NCI-H345 (cell line): Measurements from ENCODE around the gene CCDC63.
"Not testable (repeated sequence)": the region's sequence is repeated elsewhere in the genome, so short reads cannot be mapped to it uniquely, and the experiment has no call there.

ENCODE experiments used
- DNase-seq: peaks from one replicate; lab custom pipeline; 2025; lab: John Stamatoyannopoulos, UW

CCDC63 gene

DNA sequence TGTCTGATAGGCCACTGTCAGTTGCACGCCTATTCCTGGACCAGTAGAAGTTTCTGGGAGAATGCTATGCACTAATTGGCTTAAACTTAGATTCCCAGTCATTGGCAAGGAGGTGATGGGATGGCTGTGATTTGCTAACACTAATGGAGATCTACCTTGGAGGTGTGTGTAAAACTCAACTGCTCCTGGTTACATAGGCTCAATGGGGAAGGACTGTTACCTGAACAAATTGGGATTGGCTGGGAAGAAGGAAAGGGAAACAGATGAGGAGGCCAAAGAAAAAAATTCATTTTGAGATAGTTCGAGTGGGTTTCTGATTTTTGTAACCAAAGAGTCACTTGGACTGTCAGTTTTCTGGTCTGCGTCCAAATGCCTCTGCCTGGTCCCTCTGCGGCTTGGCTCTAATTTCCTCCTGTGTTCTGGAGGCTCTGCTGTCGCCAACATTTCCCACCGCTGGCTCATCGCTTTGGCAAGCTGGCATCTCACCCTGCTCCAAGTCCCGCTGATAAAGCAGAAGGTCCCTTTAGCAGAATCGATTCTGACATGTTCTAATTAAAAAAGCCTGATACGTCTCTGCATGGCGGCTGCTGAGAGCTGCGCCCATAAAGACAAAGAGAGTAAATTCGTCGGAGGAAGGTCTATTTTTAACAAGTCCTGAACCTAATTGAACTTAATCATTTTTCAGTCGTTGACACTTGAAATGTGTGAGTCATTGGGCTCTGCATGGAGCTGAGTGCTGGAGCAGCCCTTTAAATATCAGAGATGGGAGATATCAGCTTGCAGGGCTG, 2.0 kb upstream of the CCDC63 start:
- no peak for DNase-seq

DNA sequence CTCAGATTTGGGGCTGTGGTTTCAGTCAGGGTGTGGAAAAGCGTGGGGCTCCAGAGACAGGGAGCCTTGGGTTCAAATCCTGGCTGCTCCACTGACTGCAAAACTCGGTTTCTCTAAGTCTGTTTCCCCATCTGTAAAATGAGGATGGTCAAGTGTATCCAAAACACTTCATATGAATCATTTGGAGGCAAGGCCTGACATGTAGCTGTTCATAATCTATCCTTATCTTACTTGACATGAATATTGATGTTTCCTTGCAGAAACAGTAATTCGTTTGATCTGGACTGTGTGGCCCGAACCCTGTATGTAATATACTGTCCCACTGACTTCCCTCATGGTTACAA, 1.5 kb upstream of the CCDC63 start:
- no peak for DNase-seq

DNA sequence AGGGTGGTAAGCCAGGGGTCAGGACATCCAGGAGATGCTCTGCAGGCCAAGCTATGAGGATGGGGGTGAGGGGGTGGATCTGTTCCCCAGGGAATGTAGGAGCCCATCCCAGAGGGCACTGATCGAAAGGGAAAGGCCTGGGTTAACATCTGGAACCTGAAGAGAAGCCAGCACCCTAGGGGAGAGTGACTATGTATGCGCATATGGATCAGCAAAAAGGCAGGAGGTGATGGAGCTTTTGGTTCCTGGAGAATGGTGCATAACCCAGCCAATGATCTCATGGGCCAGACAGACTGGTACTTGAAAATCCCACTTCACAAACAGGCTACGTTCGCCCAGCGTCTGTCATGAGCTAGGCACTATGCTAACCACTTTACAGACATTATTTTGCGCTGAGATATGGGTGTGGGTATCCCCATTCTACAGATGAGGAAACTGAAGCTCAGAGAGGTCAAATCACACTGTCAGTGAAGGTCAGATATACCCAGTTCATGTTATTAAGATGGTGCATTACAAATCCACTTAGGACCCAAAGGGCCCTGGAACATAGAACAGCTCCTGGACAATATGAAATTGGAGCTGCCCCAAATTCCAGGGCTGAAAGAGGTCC, 1.6 kb downstream of the CCDC63 start:
- DNase-seq, result no peak

DNA sequence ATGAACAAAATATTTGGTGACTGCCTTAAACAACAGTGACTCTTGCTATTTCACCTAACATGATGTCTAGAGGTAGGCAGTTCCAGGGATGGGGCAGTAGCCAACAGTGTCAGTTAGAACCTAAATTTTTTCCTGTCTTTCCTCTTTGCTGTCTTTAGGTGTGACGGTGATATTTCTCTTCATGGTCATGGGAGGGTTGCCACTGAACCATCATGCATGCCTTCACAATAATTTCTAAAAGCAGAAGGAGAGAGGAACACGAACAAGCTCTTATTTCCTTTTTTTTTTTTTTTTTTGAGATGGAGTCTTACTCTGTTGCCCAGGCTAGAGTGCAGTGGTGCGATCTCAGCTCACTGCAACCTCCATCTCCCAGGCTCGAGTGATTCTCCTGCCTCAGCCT, 2.4 kb downstream of the CCDC63 start:
- no peak for DNase-seq

DNA sequence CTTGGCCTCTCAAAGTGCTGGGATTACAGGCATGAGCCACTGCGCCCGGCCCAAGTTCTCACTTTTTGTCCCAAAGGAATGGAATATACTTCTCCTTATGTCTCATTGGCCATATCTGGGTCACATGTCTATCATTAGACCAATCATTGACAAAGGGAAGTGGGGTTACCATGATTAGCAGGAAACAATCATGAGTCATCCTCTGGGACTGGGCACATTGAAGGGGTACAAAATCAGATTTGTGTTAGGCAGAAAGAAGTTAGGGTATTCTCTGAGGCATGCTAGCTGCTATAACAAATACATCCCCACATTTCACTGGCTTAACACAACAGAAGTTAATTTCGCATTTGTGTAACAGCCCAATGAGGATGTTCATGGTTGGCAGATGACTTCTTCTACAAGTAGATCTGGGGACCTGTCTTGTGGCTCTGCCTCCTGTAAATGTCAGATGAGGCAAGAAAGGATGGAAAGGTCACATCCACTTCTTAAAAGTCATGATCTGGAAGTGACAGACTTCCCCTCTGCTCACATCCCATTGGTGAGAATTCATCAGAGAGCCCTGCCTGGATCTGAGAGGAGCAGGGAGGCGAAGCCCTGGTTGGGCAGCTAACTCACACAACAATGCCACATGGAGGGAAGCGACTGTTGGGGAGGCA, 3.1 kb downstream of the CCDC63 start:
- DNase-seq, result no peak

DNA sequence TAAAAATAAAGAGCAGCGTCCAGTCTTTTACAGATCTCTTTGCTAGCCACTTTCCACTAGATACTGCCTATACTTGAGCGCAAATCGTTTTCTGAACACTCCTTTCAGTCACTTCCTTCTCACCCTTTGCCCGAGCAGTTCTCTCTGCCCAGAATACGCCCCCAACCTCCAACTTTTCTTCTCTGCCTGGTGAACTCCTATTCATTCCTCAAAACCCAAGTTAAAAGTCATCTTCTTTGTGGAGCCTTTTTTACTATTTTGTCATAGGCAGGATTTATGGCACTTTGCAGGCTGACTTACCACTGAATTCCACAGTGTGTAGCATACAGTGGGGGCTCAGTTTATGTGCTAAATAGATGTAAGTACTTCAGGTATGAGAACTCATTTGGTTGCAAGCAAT, 4.0 kb downstream of the CCDC63 start:
- DNase-seq, result no peak

DNA sequence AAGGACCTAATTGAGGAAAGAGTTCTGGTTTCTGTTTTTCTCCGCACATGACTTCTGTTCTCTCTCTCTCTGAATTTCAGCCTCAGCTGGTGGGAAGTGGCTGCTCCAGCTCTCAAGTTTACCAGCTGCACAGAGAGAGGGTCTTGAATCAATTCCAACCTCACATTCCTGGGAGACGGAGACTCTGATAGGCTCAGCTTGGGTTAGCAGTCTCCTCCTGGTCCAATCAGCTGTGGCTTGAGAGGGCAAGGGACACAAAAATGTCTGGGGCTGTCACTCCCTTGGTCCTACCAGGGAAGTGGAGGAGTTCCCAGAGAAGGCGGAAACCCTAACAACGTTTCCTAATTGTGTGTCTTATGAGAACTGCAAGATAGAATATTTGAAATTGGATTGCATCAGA, 7.0 kb downstream of the CCDC63 start:
- no peak for DNase-seq

DNA sequence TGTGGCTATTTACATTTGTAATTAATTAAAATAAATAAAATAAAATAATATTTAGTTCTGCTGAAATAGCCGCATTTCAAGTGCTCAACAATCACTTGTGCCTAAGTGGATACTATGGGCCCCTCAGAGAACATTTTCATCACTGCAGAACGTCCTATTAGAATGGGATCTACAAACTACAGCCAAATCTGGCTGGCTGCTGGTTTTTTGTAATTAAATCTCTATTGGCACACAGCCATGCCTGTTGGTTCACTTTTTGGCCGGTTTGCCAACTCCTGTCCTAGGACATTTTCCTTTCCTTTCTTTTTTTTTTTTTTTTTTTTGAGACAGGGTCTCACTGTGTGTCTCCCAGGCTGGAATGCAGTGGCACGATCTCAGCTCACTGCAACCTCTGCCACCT, 9.8 kb downstream of the CCDC63 start:
- no peak for DNase-seq

DNA sequence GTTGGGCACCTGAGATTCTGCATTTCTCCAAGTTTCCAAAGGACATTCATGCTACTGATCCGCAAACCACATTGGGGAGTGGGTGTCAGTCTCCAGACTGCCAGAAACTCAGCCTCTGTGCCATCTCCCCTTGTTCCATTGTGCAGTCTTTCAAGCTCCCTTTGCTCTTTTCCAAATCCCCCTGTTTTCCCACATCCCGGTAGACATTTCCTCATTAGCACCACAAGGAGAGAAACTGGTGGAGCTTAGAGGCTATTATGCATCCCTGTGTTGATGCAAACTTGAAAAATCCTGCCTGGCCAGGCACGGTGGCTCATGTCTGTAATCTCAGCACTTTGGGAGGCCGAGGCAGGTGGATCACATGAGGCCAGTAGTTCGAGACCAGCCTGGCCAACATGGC, 10.7 kb downstream of the CCDC63 start:
- DNase-seq, result no peak

DNA sequence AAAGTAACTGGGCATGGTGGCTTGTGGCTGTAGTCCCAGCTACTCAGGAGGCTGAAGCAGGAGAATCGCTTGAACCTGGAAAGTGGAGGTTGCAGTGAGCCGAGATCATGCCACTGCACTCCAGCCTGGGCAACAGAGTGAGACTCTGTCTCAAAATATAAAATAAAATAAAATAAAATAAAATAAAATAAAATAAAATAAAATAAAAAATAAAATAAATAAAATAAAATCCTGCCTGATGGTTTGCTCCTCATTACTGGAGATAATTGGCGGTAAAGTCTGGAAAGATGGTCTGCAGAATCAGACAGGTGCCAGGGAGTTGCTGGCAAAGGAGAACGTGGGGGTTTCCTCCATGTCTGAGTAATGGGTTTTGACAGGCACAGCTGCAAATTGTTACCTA, 11.2 kb downstream of the CCDC63 start:
- DNase-seq, result not testable (repeated sequence)

DNA sequence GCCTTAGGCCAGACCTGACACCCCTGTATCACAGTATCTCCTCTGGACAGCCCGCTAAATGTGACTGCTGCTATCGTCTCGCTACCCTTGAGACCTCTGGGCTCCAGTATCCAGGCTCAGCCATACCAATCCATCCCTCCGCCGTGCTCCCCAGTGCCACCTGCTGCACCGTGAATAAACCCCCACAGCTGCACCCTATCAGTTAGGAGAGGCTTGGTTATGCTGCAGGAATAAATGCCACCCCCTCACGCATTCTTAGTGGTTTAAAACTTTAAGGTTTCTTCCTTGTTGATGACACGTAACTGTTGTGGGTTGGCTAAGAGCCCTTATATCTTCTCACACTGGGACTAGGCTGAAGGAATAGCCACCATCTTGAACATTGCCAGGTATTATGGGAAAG, 12.1 kb downstream of the CCDC63 start:
- DNase-seq, result no peak

DNA sequence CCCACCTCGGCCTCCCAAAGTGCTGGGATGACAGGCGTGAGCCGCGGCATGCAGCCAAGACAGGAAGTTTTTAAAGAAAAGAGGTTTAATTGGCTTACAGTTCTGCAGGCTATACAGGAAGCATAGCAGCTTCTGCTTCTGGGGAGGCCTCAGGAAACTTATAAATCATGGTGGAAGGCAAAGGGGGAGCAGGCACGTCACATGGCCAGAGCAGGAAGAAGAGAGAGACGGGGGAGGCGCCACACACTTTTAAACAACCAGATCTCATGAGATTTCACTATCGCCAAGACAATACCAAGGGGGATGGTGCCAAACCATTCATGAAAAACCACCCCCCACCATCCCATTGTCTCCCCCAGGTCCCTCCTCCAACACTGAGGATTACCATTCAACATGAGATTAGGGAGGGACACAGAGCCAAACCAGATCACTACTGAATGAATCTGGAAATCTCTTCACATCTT, 14.1 kb downstream of the CCDC63 start:
- DNase-seq, result no peak

DNA sequence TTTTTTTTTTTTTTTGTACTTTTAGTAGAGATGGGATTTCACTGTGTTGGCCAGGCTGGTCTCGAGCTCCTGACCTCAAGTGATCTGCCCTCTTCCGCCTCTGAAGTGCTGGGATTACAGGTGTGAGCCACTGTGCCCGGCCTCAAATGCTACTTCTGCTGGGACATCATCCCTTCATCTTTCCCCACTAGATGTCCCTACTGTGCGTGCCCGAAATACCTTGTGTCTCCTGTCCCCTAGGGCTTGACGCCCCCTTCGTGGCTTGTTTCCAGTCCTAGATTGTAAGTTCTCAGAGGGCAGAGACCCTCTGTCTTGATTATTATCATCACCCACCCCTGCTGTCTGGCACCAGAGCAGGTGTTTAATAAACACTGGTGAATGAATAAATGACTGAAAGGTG, 14.9 kb downstream of the CCDC63 start:
- DNase-seq, result no peak

DNA sequence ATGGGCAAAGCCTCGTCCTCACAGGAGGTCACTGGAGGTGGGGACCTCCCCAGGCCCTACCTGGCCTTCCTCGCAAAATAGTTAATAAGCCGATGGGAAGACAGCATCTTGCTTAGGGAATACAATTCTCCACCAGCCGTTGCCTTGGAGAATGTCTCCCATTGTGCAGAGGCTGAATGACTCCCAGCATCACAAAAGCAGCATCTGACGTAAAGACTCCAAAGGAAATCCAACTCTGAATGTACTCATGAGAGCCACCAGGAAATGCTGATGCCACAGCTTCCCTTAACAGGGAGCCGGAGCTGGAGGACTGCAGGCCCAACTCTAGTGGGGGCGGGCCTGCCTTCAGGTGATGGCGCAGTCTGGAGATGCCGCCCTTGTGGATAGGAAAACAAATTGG, 15.5 kb downstream of the CCDC63 start:
- no peak for DNase-seq

DNA sequence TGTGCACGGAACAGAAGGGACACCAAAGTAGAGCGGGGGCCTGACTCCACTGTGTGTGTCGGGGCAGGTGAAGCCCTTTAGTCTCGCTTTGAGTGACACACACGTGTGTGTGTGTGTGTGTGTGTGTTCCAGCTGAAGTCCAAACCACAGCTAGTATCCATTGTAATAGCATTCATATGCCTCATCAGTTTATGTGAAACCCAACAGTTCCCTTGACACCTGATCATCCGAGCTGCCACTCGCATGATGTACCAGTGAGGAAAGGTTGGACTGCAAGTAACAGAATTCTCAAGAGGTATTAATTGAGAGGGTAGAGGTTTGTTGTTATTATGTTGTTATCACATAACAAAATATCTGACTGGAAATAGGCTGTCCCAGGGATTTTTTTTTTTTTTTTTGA, 16.4 kb downstream of the CCDC63 start:
- no peak for DNase-seq

DNA sequence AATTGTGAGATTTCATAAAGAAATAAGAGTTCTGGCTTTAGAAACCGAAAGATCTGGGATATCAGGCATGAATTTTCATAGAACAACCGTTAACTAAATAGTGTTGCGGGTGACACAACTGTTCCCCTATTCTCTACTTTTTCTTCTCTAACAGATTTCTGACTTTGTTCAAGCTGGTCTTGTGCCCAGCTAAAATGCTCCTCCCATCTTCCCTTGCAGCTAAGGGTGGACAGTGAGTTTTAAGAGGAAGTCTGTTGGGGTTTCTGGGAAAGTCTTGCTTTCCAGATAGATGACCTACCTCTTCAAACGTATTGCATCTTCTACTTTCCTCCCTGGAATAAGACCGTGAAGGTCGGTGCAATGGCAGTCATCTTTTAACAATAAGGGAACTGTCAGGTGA, 18.7 kb downstream of the CCDC63 start:
- no peak for DNase-seq

DNA sequence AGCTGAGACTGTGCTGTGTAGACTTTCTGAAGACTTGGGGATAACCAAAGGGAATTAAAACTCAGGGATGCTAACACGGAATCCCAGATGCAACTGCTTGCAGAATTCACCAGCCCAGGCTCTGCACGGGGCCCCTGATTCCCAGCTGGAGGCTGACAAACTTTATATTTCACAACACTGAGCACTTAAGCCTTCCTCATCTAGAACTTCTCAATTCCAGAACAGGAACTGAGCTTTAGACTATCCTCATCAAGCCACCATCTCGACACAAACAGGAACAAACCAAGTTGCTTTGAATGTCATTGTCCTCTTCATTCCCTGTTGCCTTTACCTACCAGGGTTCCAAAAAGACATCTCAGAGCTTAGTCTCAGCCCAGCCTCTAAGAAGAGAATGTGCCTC, 22.2 kb downstream of the CCDC63 start:
- no peak for DNase-seq

DNA sequence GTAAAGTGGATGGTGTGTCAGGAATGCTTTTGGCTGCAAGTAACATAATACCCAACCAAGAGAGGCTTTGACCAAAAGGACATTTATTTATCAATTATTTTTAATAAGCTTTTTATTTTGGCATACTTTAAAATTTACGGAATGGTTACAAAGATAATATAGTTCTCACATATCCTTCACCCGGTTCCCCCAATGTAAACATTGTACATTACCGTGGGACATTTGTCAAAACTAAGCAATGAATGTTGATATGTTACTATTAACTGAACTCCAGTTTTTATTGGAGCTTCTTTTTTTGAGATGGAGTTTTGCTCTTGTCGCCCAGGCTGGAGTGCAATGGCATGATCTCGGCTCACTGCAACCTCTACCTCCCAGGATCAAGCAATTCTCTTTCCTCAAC, 23.0 kb downstream of the CCDC63 start:
- no peak for DNase-seq

DNA sequence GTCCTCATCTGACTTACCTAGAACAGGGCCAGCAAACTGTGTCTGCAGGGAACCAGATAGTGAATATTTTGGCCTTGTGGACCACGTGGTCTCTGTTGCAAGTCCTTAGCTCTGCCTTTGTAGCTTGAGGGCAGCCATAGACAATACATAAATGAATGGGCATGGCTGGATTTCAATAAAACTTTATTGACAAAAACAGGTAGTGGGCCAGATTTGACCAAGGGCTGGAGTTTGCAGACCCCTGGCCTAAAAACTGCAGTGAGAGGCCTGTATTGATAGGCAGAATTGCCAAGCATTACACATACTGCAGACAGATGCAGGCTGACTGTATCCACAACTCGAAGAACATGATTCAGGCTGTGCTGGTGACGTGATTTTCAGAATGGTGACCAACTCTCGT, 25.3 kb downstream of the CCDC63 start:
- DNase-seq, result no peak

DNA sequence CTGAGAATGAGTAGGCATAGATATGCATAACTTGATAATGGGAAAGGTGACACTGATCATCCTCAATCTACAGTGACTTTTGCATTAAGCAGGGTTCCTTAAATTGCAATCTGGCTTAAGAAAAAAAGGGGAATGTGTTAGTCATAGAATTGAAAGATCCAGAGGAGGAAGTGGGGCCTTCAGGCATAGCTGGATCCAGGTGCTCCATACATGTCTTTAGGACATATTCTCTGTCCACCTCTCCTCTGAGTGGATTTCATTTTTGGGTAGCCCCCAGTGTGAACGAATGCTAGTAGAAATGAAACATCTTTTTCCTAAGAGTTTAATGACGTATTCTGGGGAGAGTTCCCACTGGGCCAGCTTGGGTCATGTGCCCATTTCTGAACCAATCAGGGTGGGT, 27.6 kb downstream of the CCDC63 start:
- DNase-seq, result no peak

DNA sequence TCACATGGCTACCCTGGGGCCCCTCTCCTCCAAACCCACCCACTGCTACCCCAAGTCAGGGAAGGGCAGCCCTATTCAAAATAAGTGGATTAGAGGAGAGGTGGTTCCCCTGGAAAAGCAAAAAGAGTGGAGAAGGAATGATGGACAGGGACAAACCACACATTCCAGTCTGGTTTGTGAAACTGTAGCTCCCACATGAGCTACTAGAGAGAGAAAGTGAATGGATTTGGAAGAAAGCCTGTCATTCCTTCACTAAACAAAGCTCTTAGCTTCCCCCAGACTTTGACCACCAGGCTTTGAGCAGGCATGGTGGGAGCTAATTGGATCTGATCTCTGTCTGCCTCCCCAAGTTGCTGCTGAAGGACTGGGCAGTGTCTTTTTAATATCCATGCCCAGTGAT, 28.0 kb downstream of the CCDC63 start:
- DNase-seq, result no peak

DNA sequence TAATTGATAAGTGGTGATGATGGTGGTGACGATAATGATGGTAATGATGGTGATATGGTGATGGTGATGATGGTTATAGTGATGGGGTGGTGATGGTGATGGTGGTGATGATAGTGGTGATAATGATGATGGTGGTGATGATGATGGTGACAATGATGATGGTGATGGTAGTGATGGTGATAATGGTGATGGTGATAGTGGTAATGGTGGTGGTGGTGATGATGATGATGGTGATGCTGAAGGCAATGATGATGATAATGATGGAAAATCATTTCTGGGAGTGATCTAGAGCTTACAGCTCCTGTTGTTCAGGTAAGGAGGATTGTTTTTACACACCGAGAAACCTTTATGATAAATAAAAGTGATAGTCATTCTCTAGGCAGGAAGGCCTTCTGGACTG, 33.9 kb downstream of the CCDC63 start:
- no peak for DNase-seq

DNA sequence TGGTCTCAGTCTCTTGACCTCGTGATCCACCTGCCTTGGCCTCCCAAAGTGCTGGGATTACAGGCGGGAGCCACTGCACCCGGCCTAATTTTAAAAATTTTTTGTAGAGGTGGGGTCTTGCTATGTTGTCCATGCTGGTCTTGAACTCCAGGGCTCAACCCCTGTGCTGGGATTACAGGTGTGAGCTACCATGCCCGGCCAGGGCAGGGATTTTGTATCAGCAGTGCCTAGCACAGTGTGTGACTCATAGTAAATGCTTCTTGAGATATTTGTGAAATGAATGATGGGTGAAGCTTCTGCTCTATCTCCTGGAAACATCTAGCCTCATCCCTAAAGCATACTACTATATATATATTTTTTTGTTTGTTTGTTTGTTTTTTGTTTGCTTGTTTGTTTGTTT, 36.5 kb downstream of the CCDC63 start:
- DNase-seq, result no peak
